ENCODE measurements around the gene CENPB.

DNA sequence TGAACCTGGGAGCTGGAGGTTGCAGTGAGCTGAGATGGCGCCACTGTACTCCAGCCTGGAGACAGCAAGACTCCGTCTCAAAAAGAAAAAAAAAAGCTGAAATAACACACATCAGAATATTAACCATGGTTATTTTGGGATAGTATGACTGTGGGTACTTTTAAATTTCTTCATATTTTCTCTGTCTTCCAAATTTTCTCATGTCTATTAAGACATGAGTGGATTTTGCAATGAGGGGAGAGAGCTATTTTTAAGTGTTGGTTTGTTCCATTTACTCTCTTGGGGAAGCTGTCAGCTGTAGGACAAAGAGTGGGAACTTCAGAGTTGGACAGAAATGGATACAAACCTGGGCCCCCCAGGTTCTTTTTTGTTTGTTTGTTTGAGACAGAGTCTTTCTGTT, 29.3 kb downstream of the CENPB start:
- no peak for TF ChIP-seq POLR2AphosphoS5 (IDR thresholded peaks at IDR 0.05; ENCODE audit: low read depth, low read length)
- no peak for TF ChIP-seq GABPA (IDR thresholded peaks at IDR 0.05; ENCODE audit: low read depth)
